ENCODE measurements around the gene DIPK1A.
"Not testable (repeated sequence)": the region's sequence is repeated elsewhere in the genome, so short reads cannot be mapped to it uniquely, and the experiment has no call there.

Gene DIPK1A

GRCh38 chr1:92975551-92976232 is 14.4 kb upstream of the DIPK1A start:
- DNase-seq, result no peak

- not testable (repeated sequence) for DNase-seq
Observed at GRCh38 chr1:92974112-92974511, 12.8 kb upstream of the DIPK1A start.

GRCh38 chr1:92973203-92973897 is 12.1 kb upstream of the DIPK1A start:
- DNase-seq, result no peak

GRCh38 chr1:92972409-92973129 is 11.3 kb upstream of the DIPK1A start:
- no peak for DNase-seq

- DNase-seq, result not testable (repeated sequence)
Observed at GRCh38 chr1:92971932-92972331, 10.7 kb upstream of the DIPK1A start.

- DNase-seq, result no peak
Observed at GRCh38 chr1:92970990-92971689, 9.9 kb upstream of the DIPK1A start.

- no peak for DNase-seq
Observed at GRCh38 chr1:92969517-92969916, 8.3 kb upstream of the DIPK1A start.

GRCh38 chr1:92968138-92969032 is 7.1 kb upstream of the DIPK1A start:
- DNase-seq, result no peak

- DNase-seq, result no peak
Observed at GRCh38 chr1:92964998-92965397, 3.7 kb upstream of the DIPK1A start.

- DNase-seq, result no peak
Observed at GRCh38 chr1:92964316-92964715, 3.1 kb upstream of the DIPK1A start.

GRCh38 chr1:92961896-92962752 is 862 bp upstream of the DIPK1A start:
- peak; percentile 39 for DNase-seq

GRCh38 chr1:92960395-92961130 is 699 bp downstream of the DIPK1A start:
- peak; percentile 43 for DNase-seq

- DNase-seq, result no peak
Observed at GRCh38 chr1:92958203-92958970, 2.9 kb downstream of the DIPK1A start.

GRCh38 chr1:92957030-92957734 is 4.1 kb downstream of the DIPK1A start:
- no peak for DNase-seq

GRCh38 chr1:92956254-92957029 is 4.8 kb downstream of the DIPK1A start:
- no peak for DNase-seq

- no peak for DNase-seq
Observed at GRCh38 chr1:92953491-92953890, 7.8 kb downstream of the DIPK1A start.

GRCh38 chr1:92952714-92953113 is 8.5 kb downstream of the DIPK1A start:
- DNase-seq, result no peak

GRCh38 chr1:92951141-92951582 is 10.1 kb downstream of the DIPK1A start:
- DNase-seq, result no peak
